Measurements from ENCODE around the gene BCAN.

The BCAN gene

GRCh38 chr1:156704930-156705320, 63.0 kb downstream of the BCAN start:
- no peak for DNase-seq

GRCh38 chr1:156705321-156705917, 63.5 kb downstream of the BCAN start, which contains the start of gene CRABP2:
Gene CRABP2 (minus strand): TSS chr1:156705583. CDS start chr1:156705446, 137 bp downstream.
- peak; percentile 31 for DNase-seq

GRCh38 chr1:156705918-156706656, 64.2 kb downstream of the BCAN start:
- DNase-seq, result peak; percentile 75

GRCh38 chr1:156706657-156707416, 64.9 kb downstream of the BCAN start:
- no peak for DNase-seq

GRCh38 chr1:156707417-156708217, 65.7 kb downstream of the BCAN start:
- no peak for DNase-seq

GRCh38 chr1:156708218-156708661, 66.3 kb downstream of the BCAN start:
- no peak for DNase-seq

- DNase-seq, result no peak
Observed at GRCh38 chr1:156709031-156709430, 67.1 kb downstream of the BCAN start.

All from activated CD4-positive, alpha-beta T cell treated with anti-CD3 and anti-CD28 coated beads, Interleukin-2, amount 50 U/mL, for 1 hour (primary cell).